MM.1S (cell line): ENCODE data around the gene METTL27.

Experiments used
- EZH2 ChIP-seq: fragments of 300-600 bp; sonication (generic); optimal IDR thresholded peaks from 2 replicates; pipeline ENCODE3; 2017; ENCODE audit warnings: low read depth, mild to moderate bottlenecking, antibody characterized with exemption, low read length, mixed read lengths
- EZH2phosphoT487 ChIP-seq: fragments of 300-600 bp; sonication (generic); IDR thresholded peaks from 2 replicates; pipeline ENCODE4 v1.6.1; 2018; ENCODE audit warnings: antibody characterized with exemption, low read length
- TF ChIP-seq, protein P1 (sequence below): fragments of 300-600 bp; sonication (generic); IDR thresholded peaks from 2 replicates; pipeline ENCODE4 v1.5.1; 2016; ENCODE audit warnings: antibody characterized with exemption, low read length, mixed read lengths

DNA sequence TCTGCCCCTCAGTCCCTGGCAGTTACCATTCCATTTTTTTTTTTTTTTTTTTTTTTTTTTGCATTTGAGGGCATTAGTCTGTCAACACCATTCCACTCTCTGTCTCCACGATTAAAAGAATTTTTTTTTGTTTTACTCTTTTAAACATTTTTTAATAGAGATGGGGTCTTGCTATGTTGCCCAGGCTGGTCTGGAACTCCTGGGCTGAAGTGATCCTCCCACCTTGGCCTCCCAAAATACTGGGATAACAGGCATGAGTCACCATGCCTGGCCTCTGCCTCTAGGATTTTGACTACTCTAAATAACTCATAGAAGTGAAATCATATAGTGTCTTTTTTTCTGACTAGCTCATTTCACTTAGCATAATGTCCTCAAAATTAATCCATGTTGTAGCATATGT is 55.7 kb downstream of the METTL27 start:
- TF ChIP-seq EZH2 (no peak), EZH2phosphoT487 (no peak)
- TF ChIP-seq, protein P1, sequence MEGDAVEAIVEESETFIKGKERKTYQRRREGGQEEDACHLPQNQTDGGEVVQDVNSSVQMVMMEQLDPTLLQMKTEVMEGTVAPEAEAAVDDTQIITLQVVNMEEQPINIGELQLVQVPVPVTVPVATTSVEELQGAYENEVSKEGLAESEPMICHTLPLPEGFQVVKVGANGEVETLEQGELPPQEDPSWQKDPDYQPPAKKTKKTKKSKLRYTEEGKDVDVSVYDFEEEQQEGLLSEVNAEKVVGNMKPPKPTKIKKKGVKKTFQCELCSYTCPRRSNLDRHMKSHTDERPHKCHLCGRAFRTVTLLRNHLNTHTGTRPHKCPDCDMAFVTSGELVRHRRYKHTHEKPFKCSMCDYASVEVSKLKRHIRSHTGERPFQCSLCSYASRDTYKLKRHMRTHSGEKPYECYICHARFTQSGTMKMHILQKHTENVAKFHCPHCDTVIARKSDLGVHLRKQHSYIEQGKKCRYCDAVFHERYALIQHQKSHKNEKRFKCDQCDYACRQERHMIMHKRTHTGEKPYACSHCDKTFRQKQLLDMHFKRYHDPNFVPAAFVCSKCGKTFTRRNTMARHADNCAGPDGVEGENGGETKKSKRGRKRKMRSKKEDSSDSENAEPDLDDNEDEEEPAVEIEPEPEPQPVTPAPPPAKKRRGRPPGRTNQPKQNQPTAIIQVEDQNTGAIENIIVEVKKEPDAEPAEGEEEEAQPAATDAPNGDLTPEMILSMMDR: no peak
